ENCODE results near the gene CCNH. TPM values are rescaled to one million over a fixed set of nuclear protein-coding genes. Genes with fewer than 3 reads are reported as not detected.

The CCNH gene
- total RNA-seq, 1 donor from 2014 or later, result 80.9 TPM

- no peak overlapping the region for H3K27ac Mint-ChIP-seq
- H3K4me3 Mint-ChIP-seq, result no peak overlapping the region
- DNase-seq (ENCODE audit: low spot score), result no peak
- intact Hi-C loops (cut with micrococcal nuclease), result no loop called here
- no peaks in the 10 kb centered on the region for H3K9me3 Mint-ChIP-seq
- H3K27me3 Mint-ChIP-seq (ENCODE audit: insufficient read depth), result peaks cover 2% of the 10 kb centered on the region
- no peaks in the 10 kb centered on the region for H3K4me1 Mint-ChIP-seq (ENCODE audit: low read depth)
- H3K36me3 Mint-ChIP-seq (ENCODE audit: low read depth), result no peaks in the 10 kb centered on the region
These were observed 8.6 kb upstream of the CCNH start for GRCh38 chr5:87421307-87421706.

- Mint-ChIP-seq H3K27me3 (ENCODE audit: insufficient read depth) (peaks cover 2% of the 10 kb centered on the region), H3K4me3 (no peak overlapping the region), H3K36me3 (ENCODE audit: low read depth) (no peaks in the 10 kb centered on the region), H3K4me1 (ENCODE audit: low read depth) (no peaks in the 10 kb centered on the region), H3K27ac (no peak overlapping the region), H3K9me3 (no peaks in the 10 kb centered on the region)
- intact Hi-C loops (cut with micrococcal nuclease), result loop anchor here (10.0 kb wide), 1 partner anchor 1246 kb away; no protein-coding TSS in a partner anchor
- no peak for DNase-seq (ENCODE audit: low spot score)
These were observed 5.8 kb upstream of the CCNH start for GRCh38 chr5:87418506-87418905.

GRCh38 chr5:87413343-87413645, 564 bp upstream of the CCNH start:
- Mint-ChIP-seq H3K9me3 (no peaks in the 10 kb centered on the region), H3K4me3 (peak overlapping the region; percentile 99), H3K36me3 (ENCODE audit: low read depth) (peaks cover 22% of the 10 kb centered on the region), H3K27me3 (ENCODE audit: insufficient read depth) (no peaks in the 10 kb centered on the region), H3K4me1 (ENCODE audit: low read depth) (peaks cover 35% of the 10 kb centered on the region), H3K27ac (no peak overlapping the region)
- no peak for DNase-seq (ENCODE audit: low spot score)
- intact Hi-C loops (cut with micrococcal nuclease), result loop anchor here (2.0 to 10.0 kb wide), 7 partner anchors 72 to 1252 kb away; partner anchors contain the start of gene TMEM161B

- Mint-ChIP-seq H3K27me3 (ENCODE audit: insufficient read depth) (no peaks in the 10 kb centered on the region), H3K27ac (peak overlapping the region; percentile 94), H3K4me3 (peak overlapping the region; percentile 99), H3K36me3 (ENCODE audit: low read depth) (peaks cover 33% of the 10 kb centered on the region), H3K4me1 (ENCODE audit: low read depth) (peaks cover 47% of the 10 kb centered on the region), H3K9me3 (no peaks in the 10 kb centered on the region)
- DNase-seq (ENCODE audit: low spot score), result no peak
- intact Hi-C loops (cut with micrococcal nuclease), result loop anchor here (1.0 to 10.0 kb wide), 10 partner anchors 12 to 1253 kb away; partner anchors contain the start of genes COX7C, RASA1 and TMEM161B
These were observed 629 bp downstream of the CCNH start for GRCh38 chr5:87411973-87412629.

GRCh38 chr5:87411586-87411972, 1.2 kb downstream of the CCNH start:
- Mint-ChIP-seq H3K4me1 (ENCODE audit: low read depth) (peaks cover 52% of the 10 kb centered on the region), H3K27me3 (ENCODE audit: insufficient read depth) (no peaks in the 10 kb centered on the region)
- intact Hi-C loops (cut with micrococcal nuclease), result loop anchor here (5.0 to 10.0 kb wide), 4 partner anchors 494 to 1253 kb away; partner anchors contain the start of gene TMEM161B

GRCh38 chr5:87410931-87411330, 1.8 kb downstream of the CCNH start:
- no peaks in the 10 kb centered on the region for H3K9me3 Mint-ChIP-seq
- no peaks in the 10 kb centered on the region for H3K27me3 Mint-ChIP-seq (ENCODE audit: insufficient read depth)
- intact Hi-C loops (cut with micrococcal nuclease), result loop anchor here (5.0 to 10.0 kb wide), 4 partner anchors 494 to 1254 kb away; partner anchors contain the start of gene TMEM161B
- no peak for DNase-seq (ENCODE audit: low spot score)
- H3K4me1 Mint-ChIP-seq (ENCODE audit: low read depth), result peaks cover 58% of the 10 kb centered on the region
- H3K4me3 Mint-ChIP-seq, result peak overlapping the region; percentile 99
- H3K36me3 Mint-ChIP-seq (ENCODE audit: low read depth), result peaks cover 43% of the 10 kb centered on the region
- H3K27ac Mint-ChIP-seq, result peak overlapping the region; percentile 77

More at GRCh38 chr5:87411586-87411972, 1.2 kb downstream of the CCNH start:
- peak overlapping the region; percentile 94 for H3K27ac Mint-ChIP-seq
- no peak for DNase-seq (ENCODE audit: low spot score)
- H3K36me3 Mint-ChIP-seq (ENCODE audit: low read depth), result peaks cover 38% of the 10 kb centered on the region
- H3K4me3 Mint-ChIP-seq, result peak overlapping the region; percentile 99
- no peaks in the 10 kb centered on the region for H3K9me3 Mint-ChIP-seq

GRCh38 chr5:87408204-87408603, 4.5 kb downstream of the CCNH start:
- peaks cover 56% of the 10 kb centered on the region for H3K36me3 Mint-ChIP-seq (ENCODE audit: low read depth)
- intact Hi-C loops (cut with micrococcal nuclease), result no loop called here
- DNase-seq (ENCODE audit: low spot score), result no peak
- no peaks in the 10 kb centered on the region for H3K27me3 Mint-ChIP-seq (ENCODE audit: insufficient read depth)
- H3K4me3 Mint-ChIP-seq, result no peak overlapping the region
- no peaks in the 10 kb centered on the region for H3K9me3 Mint-ChIP-seq
- H3K4me1 Mint-ChIP-seq (ENCODE audit: low read depth), result peaks cover 69% of the 10 kb centered on the region
- H3K27ac Mint-ChIP-seq, result peak overlapping the region; percentile 32

GRCh38 chr5:87405472-87406155, 7.1 kb downstream of the CCNH start:
- intact Hi-C loops (cut with micrococcal nuclease), result no loop called here
- Mint-ChIP-seq H3K27ac (peak overlapping the region; percentile 76), H3K27me3 (ENCODE audit: insufficient read depth) (no peaks in the 10 kb centered on the region), H3K9me3 (no peaks in the 10 kb centered on the region), H3K36me3 (ENCODE audit: low read depth) (peaks cover 62% of the 10 kb centered on the region), H3K4me1 (ENCODE audit: low read depth) (peaks cover 56% of the 10 kb centered on the region), H3K4me3 (no peak overlapping the region)
- no peak for DNase-seq (ENCODE audit: low spot score)

- no peak for DNase-seq (ENCODE audit: low spot score)
- Mint-ChIP-seq H3K9me3 (no peaks in the 10 kb centered on the region), H3K36me3 (ENCODE audit: low read depth) (peaks cover 59% of the 10 kb centered on the region), H3K4me3 (no peak overlapping the region), H3K27ac (no peak overlapping the region), H3K4me1 (ENCODE audit: low read depth) (peaks cover 57% of the 10 kb centered on the region), H3K27me3 (ENCODE audit: insufficient read depth) (no peaks in the 10 kb centered on the region)
- intact Hi-C loops (cut with micrococcal nuclease), result loop anchor here (5.0 kb wide), 2 partner anchors 392 to 417 kb away; no protein-coding TSS in a partner anchor
These were observed 8.4 kb downstream of the CCNH start for GRCh38 chr5:87404359-87404758.

- Mint-ChIP-seq H3K27me3 (ENCODE audit: insufficient read depth) (no peaks in the 10 kb centered on the region), H3K36me3 (ENCODE audit: low read depth) (peaks cover 57% of the 10 kb centered on the region), H3K4me1 (ENCODE audit: low read depth) (peaks cover 52% of the 10 kb centered on the region), H3K9me3 (no peaks in the 10 kb centered on the region), H3K4me3 (no peak overlapping the region), H3K27ac (no peak overlapping the region)
- intact Hi-C loops (cut with micrococcal nuclease), result loop anchor here (5.0 kb wide), 2 partner anchors 392 to 417 kb away; no protein-coding TSS in a partner anchor
- no peak for DNase-seq (ENCODE audit: low spot score)
These were observed 8.8 kb downstream of the CCNH start for GRCh38 chr5:87403899-87404298.

- Mint-ChIP-seq H3K9me3 (no peaks in the 10 kb centered on the region), H3K27ac (no peak overlapping the region), H3K27me3 (ENCODE audit: insufficient read depth) (no peaks in the 10 kb centered on the region), H3K4me3 (no peak overlapping the region), H3K36me3 (ENCODE audit: low read depth) (peaks cover 55% of the 10 kb centered on the region), H3K4me1 (ENCODE audit: low read depth) (peaks cover 48% of the 10 kb centered on the region)
- intact Hi-C loops (cut with micrococcal nuclease), result loop anchor here (5.0 kb wide), 2 partner anchors 391 to 416 kb away; no protein-coding TSS in a partner anchor
- DNase-seq (ENCODE audit: low spot score), result no peak
These were observed 9.3 kb downstream of the CCNH start for GRCh38 chr5:87403409-87403808.

GRCh38 chr5:87401626-87402025, 11.1 kb downstream of the CCNH start:
- no peak overlapping the region for H3K27ac Mint-ChIP-seq

More at GRCh38 chr5:87401626-87402025, 11.1 kb downstream of the CCNH start:
- H3K36me3 Mint-ChIP-seq (ENCODE audit: low read depth), result peaks cover 43% of the 10 kb centered on the region
- intact Hi-C loops (cut with micrococcal nuclease), result loop anchor here (2.0 to 5.0 kb wide), 3 partner anchors 61 to 414 kb away; no protein-coding TSS in a partner anchor
- H3K9me3 Mint-ChIP-seq, result no peaks in the 10 kb centered on the region
- no peak for DNase-seq (ENCODE audit: low spot score)
- peaks cover 32% of the 10 kb centered on the region for H3K4me1 Mint-ChIP-seq (ENCODE audit: low read depth)
- no peak overlapping the region for H3K4me3 Mint-ChIP-seq
- H3K27me3 Mint-ChIP-seq (ENCODE audit: insufficient read depth), result no peaks in the 10 kb centered on the region

Data from activated T-helper 1 cell treated with anti-CD3 and anti-CD28 coated beads, Interleukin-12 subunit alpha, Interleukin-12 subunit beta, Interleukin-2, Interleukin-4 antibody, amounts not matched to agents 30 ng/mL and 10 ng/mL and 1 ng/mL, durations not matched to agents 14 hours and 24 hours and 36 hours (primary cell).